Loucy (cell line): ENCODE measurements around the gene ANGPTL5.

Source experiments
- H2AFZ ChIP-seq: fragments of 200-600 bp; sonication (generic); 2 replicates; pipeline ENCODE4 v1.6.0; 2016; ENCODE audit warnings: antibody characterized with exemption, mild to moderate bottlenecking, low read length, moderate library complexity
- H3F3A ChIP-seq: fragments of 200-600 bp; 2 replicates; pipeline ENCODE4 v1.6.0; 2016; ENCODE audit warnings: antibody characterized with exemption, low read depth, mild to moderate bottlenecking
- H3K27me3 ChIP-seq: fragments of 200-600 bp; sonication (generic); 2 replicates; pipeline ENCODE4 v1.6.1; 2014; ENCODE audit warnings: low read length, mild to moderate bottlenecking; ENCODE audit not compliant: insufficient read depth, poor library complexity, severe bottlenecking
- H3K36me3 ChIP-seq: fragments of 200-600 bp; sonication (generic); 2 replicates; pipeline ENCODE4 v1.6.1; 2016; ENCODE audit warnings: low read length; ENCODE audit not compliant: insufficient read depth
- H3K4me1 ChIP-seq: fragments of 200-600 bp; sonication (generic); 2 replicates; pipeline ENCODE4 v1.5.1; 2014; ENCODE audit warnings: low read length, mild to moderate bottlenecking; ENCODE audit not compliant: insufficient read depth, poor library complexity, severe bottlenecking
- H3K4me2 ChIP-seq: fragments of 200-600 bp; sonication (generic); 2 replicates; pipeline ENCODE4 v1.6.0; 2014; ENCODE audit warnings: antibody characterized with exemption, low read length, low read depth, mild to moderate bottlenecking; ENCODE audit not compliant: poor library complexity, severe bottlenecking
- H3K4me3 ChIP-seq: fragments of 200-600 bp; sonication (generic); 2 replicates; pipeline ENCODE4 v1.5.1; 2014; ENCODE audit warnings: low read length, mild to moderate bottlenecking, mixed read lengths; ENCODE audit not compliant: poor library complexity, severe bottlenecking
- H3K79me2 ChIP-seq: fragments of 200-600 bp; sonication (generic); 2 replicates; pipeline ENCODE4 v1.6.1; 2014; ENCODE audit warnings: low read length; ENCODE audit not compliant: insufficient read depth
- H3K9ac ChIP-seq: fragments of 200-600 bp; sonication (generic); 2 replicates; pipeline ENCODE4 v1.6.0; 2014; ENCODE audit warnings: mild to moderate bottlenecking, low read depth, low read length, moderate library complexity; ENCODE audit not compliant: poor library complexity, severe bottlenecking
- H3K9me2 ChIP-seq: fragments of 200-600 bp; sonication (generic); replicated peaks from 2 replicates; pipeline ENCODE4 v1.6.1; 2016; ENCODE audit warnings: low read depth, low read length, mixed read lengths
- H3K9me3 ChIP-seq: fragments of 200-600 bp; sonication (generic); 2 replicates; pipeline ENCODE4 v1.6.1; 2014; ENCODE audit warnings: mild to moderate bottlenecking, antibody characterized with exemption, low read length, low read depth; ENCODE audit not compliant: insufficient read depth
- H4K20me1 ChIP-seq: fragments of 200-600 bp; sonication (generic); 2 replicates; pipeline ENCODE4 v1.6.0; 2014; ENCODE audit warnings: antibody characterized with exemption, low read length, mild to moderate bottlenecking; ENCODE audit not compliant: insufficient read depth, poor library complexity, severe bottlenecking
- EZH2phosphoT487 ChIP-seq: fragments of 200-600 bp; IDR thresholded peaks from 2 replicates; pipeline ENCODE4 v1.6.1; 2018; ENCODE audit warnings: antibody characterized with exemption, mild to moderate bottlenecking, moderate library complexity, borderline replicate concordance
- TF ChIP-seq, protein P1 (sequence below): fragments of 200-600 bp; sonication (generic); conservative IDR thresholded peaks from 2 replicates; pipeline ENCODE4 v1.5.1; 2014; ENCODE audit warnings: mild to moderate bottlenecking, antibody characterized with exemption, low read length

Gene ANGPTL5

DNA sequence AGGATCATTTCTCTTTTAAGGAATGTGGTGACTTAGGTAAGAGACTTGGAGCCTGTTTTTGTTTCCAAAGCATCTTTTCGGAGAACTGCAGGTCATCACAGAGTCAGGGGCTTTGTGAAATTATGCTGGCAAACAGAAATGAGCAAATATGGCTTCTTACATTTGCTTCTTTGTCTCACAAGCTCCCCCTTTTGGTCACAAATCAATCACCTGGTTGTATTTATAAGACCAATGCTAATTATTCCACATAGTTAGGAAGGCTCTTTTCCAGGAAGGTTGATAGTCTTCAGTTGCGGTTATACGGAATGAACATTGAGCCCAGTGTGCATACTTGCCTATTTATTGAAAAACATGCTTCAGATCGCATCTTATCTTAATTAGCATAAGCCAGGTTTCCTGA lies 36.1 kb downstream of the ANGPTL5 start:
- Histone ChIP-seq H3K9me2 (no peaks in the 10 kb centered on the region), H3K4me3 (no peak overlapping the region), H3K4me1 (no peaks in the 10 kb centered on the region), H3K9me3 (no peaks in the 10 kb centered on the region), H3K79me2 (no peaks in the 10 kb centered on the region), H3K36me3 (no peaks in the 10 kb centered on the region), H4K20me1 (no peaks in the 10 kb centered on the region), H3K27me3 (no peaks in the 10 kb centered on the region), H3K9ac (no peak overlapping the region), H2AFZ (peak overlapping the region; percentile 90), H3K4me2 (no peak overlapping the region), H3F3A (no peaks in the 10 kb centered on the region)
- TF ChIP-seq, protein P1, sequence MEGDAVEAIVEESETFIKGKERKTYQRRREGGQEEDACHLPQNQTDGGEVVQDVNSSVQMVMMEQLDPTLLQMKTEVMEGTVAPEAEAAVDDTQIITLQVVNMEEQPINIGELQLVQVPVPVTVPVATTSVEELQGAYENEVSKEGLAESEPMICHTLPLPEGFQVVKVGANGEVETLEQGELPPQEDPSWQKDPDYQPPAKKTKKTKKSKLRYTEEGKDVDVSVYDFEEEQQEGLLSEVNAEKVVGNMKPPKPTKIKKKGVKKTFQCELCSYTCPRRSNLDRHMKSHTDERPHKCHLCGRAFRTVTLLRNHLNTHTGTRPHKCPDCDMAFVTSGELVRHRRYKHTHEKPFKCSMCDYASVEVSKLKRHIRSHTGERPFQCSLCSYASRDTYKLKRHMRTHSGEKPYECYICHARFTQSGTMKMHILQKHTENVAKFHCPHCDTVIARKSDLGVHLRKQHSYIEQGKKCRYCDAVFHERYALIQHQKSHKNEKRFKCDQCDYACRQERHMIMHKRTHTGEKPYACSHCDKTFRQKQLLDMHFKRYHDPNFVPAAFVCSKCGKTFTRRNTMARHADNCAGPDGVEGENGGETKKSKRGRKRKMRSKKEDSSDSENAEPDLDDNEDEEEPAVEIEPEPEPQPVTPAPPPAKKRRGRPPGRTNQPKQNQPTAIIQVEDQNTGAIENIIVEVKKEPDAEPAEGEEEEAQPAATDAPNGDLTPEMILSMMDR, result peak; percentile 69
- TF ChIP-seq EZH2phosphoT487, result no peak

DNA sequence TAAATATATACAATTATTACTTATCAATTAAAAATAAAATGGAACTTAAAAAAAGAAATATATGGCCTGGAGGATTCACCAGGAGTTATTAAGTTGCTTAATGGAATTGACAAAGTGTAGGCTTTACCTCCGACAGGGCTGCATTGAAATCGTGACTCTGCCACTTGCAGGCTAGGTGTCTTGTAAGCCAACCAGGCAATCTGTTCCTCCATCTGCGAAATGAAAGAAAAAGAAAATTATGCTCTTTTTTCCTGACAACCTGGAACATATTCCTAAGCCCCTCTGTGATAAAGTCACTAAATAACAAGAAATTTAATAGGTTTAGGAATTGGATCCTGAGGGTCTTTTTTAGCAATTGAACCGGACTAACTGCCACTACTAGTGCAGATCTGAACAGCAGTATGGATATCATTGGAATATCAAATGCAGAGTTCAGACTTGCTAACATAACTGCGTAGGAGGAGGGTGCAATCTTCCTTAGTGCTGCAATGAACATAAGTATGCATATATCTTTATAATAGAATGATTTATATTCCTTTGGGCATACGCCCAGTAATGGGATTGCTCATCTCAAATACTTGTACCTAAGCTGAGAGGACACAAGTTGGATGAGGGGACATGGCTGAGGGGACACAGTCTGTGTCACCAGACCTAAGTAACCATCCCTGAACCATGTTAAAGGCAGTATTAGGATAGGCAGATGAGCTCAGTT lies 44.0 kb downstream of the ANGPTL5 start:
- H3K4me3 ChIP-seq, result no peak overlapping the region
- H3K9me3 ChIP-seq, result no peaks in the 10 kb centered on the region
- no peak overlapping the region for H2AFZ ChIP-seq
- no peaks in the 10 kb centered on the region for H3K9me2 ChIP-seq
- no peaks in the 10 kb centered on the region for H3K27me3 ChIP-seq
- no peaks in the 10 kb centered on the region for H3K36me3 ChIP-seq
- H3K4me2 ChIP-seq, result no peak overlapping the region
- no peak for TF ChIP-seq EZH2phosphoT487
- TF ChIP-seq, protein P1, result no peak
- no peaks in the 10 kb centered on the region for H3K79me2 ChIP-seq
- no peaks in the 10 kb centered on the region for H4K20me1 ChIP-seq
- no peak overlapping the region for H3K9ac ChIP-seq
- no peaks in the 10 kb centered on the region for H3K4me1 ChIP-seq
- no peaks in the 10 kb centered on the region for H3F3A ChIP-seq

- Histone ChIP-seq H3K4me2 (no peak overlapping the region), H3K4me3 (no peak overlapping the region), H3K27me3 (no peaks in the 10 kb centered on the region), H4K20me1 (no peaks in the 10 kb centered on the region), H3K36me3 (no peaks in the 10 kb centered on the region), H3K9me2 (no peaks in the 10 kb centered on the region), H3K79me2 (no peaks in the 10 kb centered on the region), H3F3A (no peaks in the 10 kb centered on the region), H3K4me1 (no peaks in the 10 kb centered on the region), H3K9ac (no peak overlapping the region), H3K9me3 (no peaks in the 10 kb centered on the region), H2AFZ (no peak overlapping the region)
- TF ChIP-seq, protein P1, result no peak
- TF ChIP-seq EZH2phosphoT487, result no peak
These were observed 45.8 kb downstream of the ANGPTL5 start for GRCh38 chr11:101870510-101870909.
